HepG2 (cell line): Measurements from ENCODE around the gene KLHL7. TPM values are rescaled to one million over a fixed set of nuclear protein-coding genes. Genes with fewer than 3 reads are reported as not detected.

Experiments
- ATAC-seq: fragments of 200-7000 bp; cut with Tn5 transposase; 3 replicates; pipeline ENCODE4 v1.9.1; 2020; ENCODE audit warnings: mild to moderate bottlenecking, moderate library complexity
- BruUV-seq: library from RNA; stranded (reverse); fragments of 400-500 nt; replicated peaks from 2 replicates; lab custom pipeline; 2021; lab: Mats Ljungman, UMichigan
- CTCF ChIA-PET: fragments of 300-600 bp; formaldehyde crosslinking; extraction: SDS; loops from one replicate; lab custom pipeline; 2021; ENCODE audit warnings: low total read pairs, inconsistent platforms, low intra/inter-chr PET ratio; lab: Yijun Ruan, JAX
- POLR2A ChIA-PET: fragments of 350-600 bp; sonication (Branson Sonifier 250); formaldehyde crosslinking; loops from one replicate; lab custom pipeline; 2020; ENCODE audit warnings: antibody characterized with exemption, inconsistent platforms; lab: Yijun Ruan, JAX
- DNase-seq: peaks from one replicate; pipeline ENCODE4 v3.0.0-alpha.2; 2015; ENCODE audit warnings: low spot score
- FAIRE-seq: peaks from 3 replicates; lab custom pipeline; 2011; peaks lifted over from hg19 to GRCh38; lab: Jason Lieb, UNC
- H2AFZ ChIP-seq: one replicate; pipeline ENCODE4 v1.6.1; 2011; ENCODE audit warnings: low read length, inconsistent platforms
- H3K27ac ChIP-seq: fragments of 300-600 bp; 3 replicates; pipeline ENCODE4 v1.8.0; 2011; ENCODE audit warnings: mixed run types, mild to moderate bottlenecking, mixed read lengths, low read length, inconsistent platforms; ENCODE audit not compliant: insufficient read depth; ENCODE audit errors: extremely low read length
- H3K27me3 ChIP-seq, 2 experiments: fragments of 200-600 bp in 1 of 2; 2 replicates in 1 of 2; 3 replicates in 1 of 2; pipeline versions ENCODE4 v1.6.0 to v1.8.0; 2011; ENCODE audit warnings: low read length in 2 of 2, mild to moderate bottlenecking in 2 of 2, moderate library complexity in 2 of 2, inconsistent platforms in 1 of 2; ENCODE audit not compliant: insufficient read depth in 2 of 2, control insufficient read depth in 1 of 2
- H3K36me3 ChIP-seq, 2 experiments: fragments of 200-600 bp in 1 of 2; replicated peaks in 1 of 2; 2 replicates in 1 of 2; 3 replicates in 1 of 2; pipeline versions ENCODE4 v1.5.1 to v1.8.0; 2011; ENCODE audit warnings: low read length in 2 of 2, inconsistent platforms in 1 of 2; ENCODE audit not compliant: insufficient read depth in 2 of 2, control insufficient read depth in 1 of 2
- H3K4me1 ChIP-seq: 2 replicates; pipeline ENCODE4 v1.5.1; 2012; ENCODE audit warnings: low read length, inconsistent platforms; ENCODE audit not compliant: insufficient read depth
- H3K4me2 ChIP-seq: 2 replicates; pipeline ENCODE4 v1.6.0; 2011; ENCODE audit warnings: low read depth, low read length, inconsistent platforms
- H3K4me3 ChIP-seq, 3 experiments: fragments of 200-600 bp in 1 of 3; sonication (generic), shearing (Covaris generic) in 1 of 3; replicated peaks in 1 of 3; 2 replicates each; pipeline ENCODE4 v1.5.1; 2011 to 2016; ENCODE audit warnings: low read length in 3 of 3, inconsistent platforms in 2 of 3, low read depth in 2 of 3, mild to moderate bottlenecking in 2 of 3, control low read depth in 1 of 3, mixed read lengths in 1 of 3; ENCODE audit not compliant: insufficient read depth in 1 of 3
- H3K79me2 ChIP-seq: one replicate; pipeline ENCODE4 v1.6.1; 2011; ENCODE audit warnings: low read length, inconsistent platforms; ENCODE audit not compliant: insufficient read depth
- H3K9ac ChIP-seq: 2 replicates; pipeline ENCODE4 v1.6.0; 2011; ENCODE audit warnings: mild to moderate bottlenecking, low read depth, low read length, inconsistent platforms; ENCODE audit not compliant: insufficient read depth
- H3K9me3 ChIP-seq: 2 replicates; pipeline ENCODE4 v1.5.1; 2012; ENCODE audit warnings: mild to moderate bottlenecking, low read length
- H4K20me1 ChIP-seq: 2 replicates; pipeline ENCODE4 v1.6.0; 2011; ENCODE audit warnings: inconsistent platforms, mild to moderate bottlenecking, low read length, moderate library complexity; ENCODE audit not compliant: insufficient read depth
- CAMTA2 ChIP-seq: sonication (generic); formaldehyde crosslinking; IDR thresholded peaks from 2 replicates; pipeline ENCODE4 v1.4.0; 2020; ENCODE audit warnings: mild to moderate bottlenecking, missing genetic modification reagents, borderline replicate concordance
- CCDC6 ChIP-seq: sonication (generic); formaldehyde crosslinking; IDR thresholded peaks from 2 replicates; pipeline ENCODE4 v1.8.1; 2022; ENCODE audit warnings: mild to moderate bottlenecking, missing genetic modification reagents, moderate library complexity
- FOXP4 ChIP-seq: sonication (generic); formaldehyde crosslinking; IDR thresholded peaks from 2 replicates; pipeline ENCODE4 v1.4.0; 2020; ENCODE audit warnings: missing genetic modification reagents
- HIVEP1 ChIP-seq: sonication (generic); formaldehyde crosslinking; IDR thresholded peaks from 2 replicates; pipeline ENCODE4 v1.4.0; 2020; ENCODE audit warnings: mild to moderate bottlenecking, missing genetic modification reagents
- HNF4A ChIP-seq: sonication (generic); formaldehyde crosslinking; IDR thresholded peaks from 2 replicates; pipeline ENCODE4 v1.4.0; 2020; ENCODE audit warnings: missing genetic modification reagents
- NR0B2 ChIP-seq: sonication (generic); formaldehyde crosslinking; IDR thresholded peaks from 2 replicates; pipeline ENCODE4 v1.4.0; 2020; ENCODE audit warnings: mild to moderate bottlenecking, missing genetic modification reagents
- PAF1 ChIP-seq: IDR thresholded peaks from 2 replicates; pipeline ENCODE4 v1.6.1; 2016; ENCODE audit warnings: missing genetic modification reagents, missing compliant biosample characterization
- TERF1 ChIP-seq: sonication (generic); formaldehyde crosslinking; IDR thresholded peaks from 2 replicates; pipeline ENCODE4 v1.8.0; 2022; ENCODE audit warnings: mild to moderate bottlenecking, missing genetic modification reagents, moderate library complexity
- ZBTB33 ChIP-seq: sonication (generic); formaldehyde crosslinking; IDR thresholded peaks from 2 replicates; pipeline ENCODE4 v1.4.0; 2020; ENCODE audit warnings: missing genetic modification reagents
- ZBTB38 ChIP-seq: sonication (generic); formaldehyde crosslinking; IDR thresholded peaks from 2 replicates; pipeline ENCODE4 v1.5.1; 2020; ENCODE audit warnings: mild to moderate bottlenecking, missing genetic modification reagents
- ZSCAN22 ChIP-seq: sonication (generic); formaldehyde crosslinking; IDR thresholded peaks from 2 replicates; pipeline ENCODE4 v1.4.0; 2020; ENCODE audit warnings: mild to moderate bottlenecking, missing genetic modification reagents
- ZSCAN30 ChIP-seq: sonication (generic); formaldehyde crosslinking; IDR thresholded peaks from 2 replicates; pipeline ENCODE4 v1.5.0; 2020; ENCODE audit warnings: mild to moderate bottlenecking, missing genetic modification reagents
- WGBS: methylation state at CpG from one replicate; pipeline ENCODE4 v1.1.6; 2017; ENCODE audit warnings: low lambda C conversion rate; 5-methylcytosine and 5-hydroxymethylcytosine counted together
- in situ Hi-C: cut with HindIII; loops from 2 replicates; pipeline ENCODE4 v1.10.0; 2017; ENCODE audit warnings: low pct_unique_long_range_greater_than_20kb; ENCODE audit not compliant: extremely low pct_ligation_motif_present
- intact Hi-C: fragments of 100-400 bp; cut with micrococcal nuclease; formaldehyde crosslinking; loops from one replicate; pipeline ENCODE4 v1.10.0; 2022; ENCODE audit not compliant: unreplicated experiment
- polyA plus RNA-seq, 8 experiments: library from polyadenylated mRNA; depleted of rRNA in 3 of 8; stranded (reverse) in 7 of 8; unstranded in 1 of 8; fragments of >200 nt; fragmentation: Illumina TruSeq in 4 of 8; extraction: Trizol in 4 of 8; gene quantifications; 2 replicates each; pipeline versions ENCODE4 v1.2.1 to v1.2.3, GENCODE V29; 2011 to 2016; ENCODE audit warnings: low read depth in 4 of 8, missing spikeins in 1 of 8, mixed read lengths in 1 of 8; ENCODE audit not compliant: insufficient read depth in 1 of 8
- total RNA-seq, 5 experiments: library from RNA; depleted of rRNA; stranded (reverse); fragments of >200 nt; fragmentation: Illumina TruSeq; extraction: Trizol; gene quantifications; 2 replicates each; pipeline ENCODE4 v1.2.3, GENCODE V29; 2016; ENCODE audit warnings: low read depth in 1 of 5

Gene KLHL7
- total and polyA plus RNA-seq, 2 of the 13 experiments (the other 11 are each of a cell fraction or from before 2014, with no cell fraction given) = 16.2 to 34.4 TPM

- TF ChIP-seq NR0B2 (0 out of 2 replicates have a peak, but pooled peaks have one; percentile 61), FOXP4 (CRISPR knock-in tag) (peak; percentile 57), CAMTA2 (CRISPR knock-in tag) (no peak), ZSCAN30 (CRISPR knock-in tag) (no peak), HIVEP1 (CRISPR knock-in tag) (0 out of 2 replicates have a peak, but pooled peaks have one; percentile 84), ZSCAN22 (CRISPR knock-in tag) (no peak)
These were observed 76.3 kb downstream of the KLHL7 start, which contains the start of gene NUP42 (continued) for GRCh38 chr7:23181684-23182553.

- Histone ChIP-seq H3K9ac (peak overlapping the region; percentile 86), H3K27me3 (no peaks in the 10 kb centered on the region; a peak in 1 of 5 replicates), H3K36me3 (peaks cover 0 to 23% of the 10 kb centered on the region in 2 experiments; a peak in 3 of 5 replicates), H3K4me2 (peak overlapping the region; percentile 88), H3K4me3 (peak overlapping the region; percentile 89 to 98 (median 92)), H4K20me1 (no peaks in the 10 kb centered on the region; the same call in 1 of the 2 replicates), H3K27ac (peak overlapping the region; percentile 90), H3K4me1 (peaks cover 34% of the 10 kb centered on the region), H3K9me3 (no peaks in the 10 kb centered on the region), H3K79me2 (peaks cover 41% of the 10 kb centered on the region), H2AFZ (no peak overlapping the region)
- peak; percentile 16; the same call in 1 of the 2 replicates for TF ChIP-seq HNF4A (CRISPR knock-in tag)
- TF ChIP-seq ZBTB38 = peak; percentile 57; the same call in 1 of the 2 replicates
- TF ChIP-seq ZBTB33 (CRISPR knock-in tag) = peak; percentile 69; the same call in 1 of the 2 replicates
- TF ChIP-seq PAF1 (CRISPR knock-in tag) = no peak
- TF ChIP-seq TERF1 = no peak
- no peak for TF ChIP-seq CCDC6 (CRISPR knock-in tag)
- FAIRE-seq (no peak), DNase-seq (no peak), ATAC-seq (no peak)
- ChIA-PET CTCF (no interaction called here), POLR2A (interaction anchor here (0.7 to 0.9 kb wide), 2 partner anchors 77 to 78 kb away, joined by 3 to 5 read pairs; partner anchors contain the start of gene KLHL7)
- WGBS = 60% methylated on average over 20 of the region's 20 CpGs
- intact Hi-C loops (loop anchor here (2.0 to 10.0 kb wide), 4 partner anchors 77 to 361 kb away; partner anchors contain the start of gene IGF2BP3), in situ Hi-C loops (loop anchor here (5.0 kb wide), 1 partner anchor 76 kb away; the partner anchor contains the start of gene KLHL7)
- BruUV-seq = no TSS peak
These were observed 77.9 kb downstream of the KLHL7 start for GRCh38 chr7:23183279-23184012.
